IPS DF 6.9 (cell line): ENCODE results near the gene EXOC4.
"Not testable (repeated sequence)": the region's sequence is repeated elsewhere in the genome, so short reads cannot be mapped to it uniquely, and the experiment has no call there.

Experiments used
- DNase-seq: peaks from one replicate; pipeline ENCODE4 v3.0.0-alpha.2; 2013; ENCODE audit warnings: low read depth, low spot score
- H3K27ac ChIP-seq: one replicate; pipeline ENCODE4 v1.5.1; 2013; ENCODE audit warnings: low read length, control low read depth
- H3K27me3 ChIP-seq: 2 replicates; pipeline ENCODE4 v1.6.1; 2013; ENCODE audit warnings: mild to moderate bottlenecking, low read length; ENCODE audit not compliant: control insufficient read depth, insufficient read depth
- H3K36me3 ChIP-seq: 2 replicates; pipeline ENCODE4 v1.6.1; 2013; ENCODE audit warnings: low read length; ENCODE audit not compliant: control insufficient read depth, insufficient read depth
- H3K4me1 ChIP-seq: 2 replicates; pipeline ENCODE4 v1.6.1; 2013; ENCODE audit warnings: low read length; ENCODE audit not compliant: control insufficient read depth, insufficient read depth
- H3K4me3 ChIP-seq: 2 replicates; pipeline ENCODE4 v1.5.1; 2013; ENCODE audit warnings: mild to moderate bottlenecking, low read length
- H3K9me3 ChIP-seq: 2 replicates; pipeline ENCODE4 v1.6.1; 2013; ENCODE audit warnings: low read length, inconsistent platforms; ENCODE audit not compliant: control insufficient read depth, insufficient read depth
- WGBS: extraction: QIAGEN DNeasy Blood & Tissue Kit; methylation state at CpG from one replicate; pipeline ENCODE4 v1.1.7; 2013; ENCODE audit warnings: mixed read lengths, missing lambda C conversion rate; ENCODE audit not compliant: insufficient read length, insufficient coverage; 5-methylcytosine and 5-hydroxymethylcytosine counted together

Gene EXOC4

DNA sequence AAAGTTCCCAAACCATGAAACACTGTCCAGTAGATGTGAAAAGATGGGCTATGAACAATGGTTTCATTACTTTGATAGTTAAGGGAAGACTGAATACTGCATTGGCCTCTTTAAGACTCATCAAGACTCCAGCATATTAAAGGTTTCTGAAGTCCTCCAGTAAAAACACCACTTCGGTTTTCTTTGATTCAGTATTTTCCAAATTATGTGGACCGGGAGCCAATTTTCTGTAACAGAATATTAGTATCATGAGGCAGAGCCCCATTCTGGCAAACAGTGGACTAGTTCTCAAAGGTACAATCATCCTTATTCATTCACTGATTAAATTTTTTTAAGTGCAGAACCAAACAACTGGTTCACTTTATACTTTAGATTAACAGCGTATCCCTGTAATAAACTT, 633.2 kb downstream of the EXOC4 start:
- Histone ChIP-seq H3K27me3 (no peaks in the 10 kb centered on the region), H3K27ac (no peak overlapping the region), H3K4me1 (no peaks in the 10 kb centered on the region), H3K4me3 (no peak overlapping the region), H3K36me3 (no peaks in the 10 kb centered on the region), H3K9me3 (no peaks in the 10 kb centered on the region)
- WGBS: no CpG with 5 or more reads among the region's 3 CpGs
- DNase-seq: no peak

DNA sequence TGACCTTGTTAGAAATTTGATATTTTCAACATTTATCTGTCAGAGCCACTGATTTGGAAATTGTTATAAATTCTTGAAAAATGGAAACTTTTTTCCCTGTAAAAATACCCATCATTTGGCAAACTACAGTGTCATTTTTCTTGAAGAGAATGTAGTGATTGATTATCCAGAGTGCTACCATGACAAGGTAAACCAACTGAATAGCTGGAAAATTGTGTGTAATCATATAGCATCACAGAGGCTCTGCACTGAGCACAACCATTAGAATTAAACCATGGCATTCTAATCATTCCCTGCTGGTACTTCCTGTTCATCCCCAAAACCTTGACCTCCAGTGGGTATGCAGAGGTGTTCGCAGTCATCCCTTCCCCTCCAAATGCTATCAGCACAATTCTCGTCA, 633.9 kb downstream of the EXOC4 start:
- Histone ChIP-seq H3K27ac (no peak overlapping the region), H3K36me3 (no peaks in the 10 kb centered on the region), H3K4me3 (no peak overlapping the region), H3K9me3 (no peaks in the 10 kb centered on the region), H3K27me3 (no peaks in the 10 kb centered on the region), H3K4me1 (no peaks in the 10 kb centered on the region)
- no CpG with 5 or more reads among the region's 2 CpGs for WGBS
- DNase-seq: no peak

DNA sequence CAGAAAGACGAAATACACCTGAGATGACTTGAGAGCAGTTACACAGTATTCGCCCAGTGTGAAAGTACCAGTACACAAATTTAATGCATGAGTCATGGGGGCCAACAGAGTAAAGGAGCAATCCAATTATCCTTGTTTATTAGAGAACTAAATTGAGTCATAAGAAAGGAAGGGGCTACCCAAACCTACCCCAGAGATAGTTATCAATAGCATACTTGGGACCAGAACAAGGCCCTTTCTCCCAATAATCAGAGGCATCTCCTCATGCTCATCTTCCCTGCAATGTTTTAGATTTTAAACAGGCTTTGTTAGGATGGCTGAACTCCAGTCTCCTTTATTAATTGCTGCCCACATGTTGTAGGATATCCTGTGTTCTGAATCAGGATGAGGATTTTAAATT, 634.6 kb downstream of the EXOC4 start:
- Histone ChIP-seq H3K36me3 (no peaks in the 10 kb centered on the region), H3K27ac (no peak overlapping the region), H3K4me3 (no peak overlapping the region), H3K9me3 (no peaks in the 10 kb centered on the region), H3K4me1 (no peaks in the 10 kb centered on the region), H3K27me3 (no peaks in the 10 kb centered on the region)
- no CpG with 5 or more reads among the region's 2 CpGs for WGBS
- no peak for DNase-seq

DNA sequence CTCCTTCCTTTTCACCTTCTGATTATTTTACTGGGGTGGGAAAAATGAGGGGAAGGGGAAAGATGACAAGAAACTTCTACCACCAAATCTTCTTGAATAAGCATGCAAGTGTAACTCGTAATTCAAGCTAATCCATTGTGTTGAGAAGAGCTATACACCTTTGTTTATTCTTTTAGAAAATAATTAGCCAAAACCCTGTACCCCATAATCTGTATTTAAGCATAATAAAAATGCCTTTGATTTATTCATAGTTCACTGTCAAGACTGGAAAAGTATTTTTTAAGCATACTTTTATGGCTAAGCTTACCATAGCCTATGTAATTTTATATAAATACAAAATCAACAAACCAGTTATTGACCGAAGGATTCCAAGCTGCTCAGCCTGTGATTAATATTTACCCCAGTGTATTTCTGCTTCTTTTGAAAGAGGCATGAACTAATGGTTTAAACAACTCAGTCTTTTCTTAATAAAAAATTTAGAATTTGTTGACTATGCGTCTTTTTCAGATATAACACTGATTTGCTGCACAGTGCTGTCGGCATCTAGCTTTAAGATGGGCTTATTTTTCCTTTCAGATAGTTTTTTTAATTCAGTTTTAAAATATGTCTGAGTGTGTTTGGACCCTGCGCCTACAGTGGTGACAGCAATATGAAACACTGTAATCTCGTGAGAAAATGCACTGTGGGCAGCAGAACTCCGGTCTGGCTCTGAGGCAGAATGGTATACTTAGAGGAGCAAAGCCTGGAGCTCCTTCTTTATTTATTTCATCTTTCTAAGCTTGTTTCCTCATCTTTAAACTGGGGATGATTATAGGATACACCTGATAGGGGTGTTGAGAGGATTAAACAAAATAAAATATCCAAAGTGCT, 635.4 kb downstream of the EXOC4 start:
- WGBS: no CpG with 5 or more reads among the region's 7 CpGs
- Histone ChIP-seq H3K27ac (no peak overlapping the region), H3K36me3 (no peaks in the 10 kb centered on the region), H3K4me1 (no peaks in the 10 kb centered on the region), H3K4me3 (no peak overlapping the region), H3K27me3 (no peaks in the 10 kb centered on the region), H3K9me3 (no peaks in the 10 kb centered on the region)
- no peak for DNase-seq

DNA sequence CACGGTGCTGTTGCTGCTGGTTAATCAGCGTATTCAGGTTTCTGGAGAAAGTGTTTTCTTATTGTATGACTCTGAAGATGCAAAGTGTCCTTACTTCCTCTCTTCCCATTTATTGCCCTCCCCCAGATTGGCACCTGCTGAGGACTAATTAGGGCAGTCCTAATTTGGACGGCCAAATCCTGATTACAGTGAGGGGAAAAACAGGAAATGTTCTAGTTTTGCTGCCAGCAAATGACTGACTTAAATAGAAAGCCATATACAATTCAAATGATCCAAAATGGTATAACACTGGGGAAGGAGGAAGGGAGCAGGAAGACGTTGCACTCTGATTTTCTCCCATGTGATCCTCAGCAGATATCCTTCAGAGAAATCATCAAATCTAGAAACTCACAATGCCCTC, 651.9 kb downstream of the EXOC4 start:
- no peaks in the 10 kb centered on the region for H3K9me3 ChIP-seq
- DNase-seq: no peak
- no peaks in the 10 kb centered on the region for H3K36me3 ChIP-seq
- no peaks in the 10 kb centered on the region for H3K4me1 ChIP-seq
- H3K27me3 ChIP-seq: no peaks in the 10 kb centered on the region
- WGBS: no CpG with 5 or more reads among the region's 4 CpGs
- H3K4me3 ChIP-seq: no peak overlapping the region
- no peak overlapping the region for H3K27ac ChIP-seq

DNA sequence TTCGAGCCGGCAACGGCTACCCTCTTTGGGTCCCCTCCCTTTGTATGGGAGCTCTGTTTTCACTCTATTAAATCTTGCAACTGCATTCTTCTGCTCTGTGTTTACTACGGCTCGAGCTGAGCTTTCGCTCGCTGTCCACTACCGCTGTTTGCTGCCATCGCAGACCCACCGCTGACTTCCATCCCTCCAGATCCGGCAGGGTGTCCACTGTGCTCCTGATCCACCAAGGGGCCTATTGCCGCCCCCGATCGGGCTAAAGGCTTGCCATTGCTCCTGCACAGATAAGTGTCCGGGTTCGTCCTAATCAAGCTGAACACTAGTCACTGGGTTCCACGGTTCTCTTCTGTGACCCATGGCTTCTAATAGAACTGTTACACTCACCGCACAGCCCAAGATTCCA, 653.7 kb downstream of the EXOC4 start:
- not testable (repeated sequence) for DNase-seq, H3K4me1 ChIP-seq, H3K36me3 ChIP-seq, H3K27me3 ChIP-seq, H3K9me3 ChIP-seq, H3K4me3 ChIP-seq, H3K27ac ChIP-seq
- no CpG with 5 or more reads among the region's 18 CpGs for WGBS

DNA sequence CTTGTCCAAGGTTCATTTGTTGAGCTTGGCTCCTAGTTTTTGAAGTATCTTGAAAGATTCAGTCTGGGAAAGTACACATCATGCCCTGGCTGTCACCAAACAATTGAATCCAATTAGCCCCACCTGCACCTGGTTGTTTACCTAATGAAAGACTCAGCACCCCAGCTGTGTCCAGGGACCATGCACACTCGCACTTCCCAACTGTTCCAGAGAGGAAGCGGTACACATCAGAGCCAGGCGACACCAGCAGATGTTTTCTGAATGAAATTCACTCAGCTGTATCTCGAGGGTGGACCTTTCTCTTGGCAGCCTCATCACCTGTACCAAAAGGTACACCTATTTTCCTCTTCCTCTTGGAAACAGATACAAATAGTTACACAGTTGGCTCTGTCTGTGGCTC, 657.9 kb downstream of the EXOC4 start:
- no peak for DNase-seq
- Histone ChIP-seq H3K9me3 (no peaks in the 10 kb centered on the region), H3K4me3 (no peak overlapping the region), H3K36me3 (no peaks in the 10 kb centered on the region), H3K27me3 (no peaks in the 10 kb centered on the region), H3K27ac (no peak overlapping the region), H3K4me1 (no peaks in the 10 kb centered on the region)
- WGBS: no CpG with 5 or more reads among the region's 4 CpGs

DNA sequence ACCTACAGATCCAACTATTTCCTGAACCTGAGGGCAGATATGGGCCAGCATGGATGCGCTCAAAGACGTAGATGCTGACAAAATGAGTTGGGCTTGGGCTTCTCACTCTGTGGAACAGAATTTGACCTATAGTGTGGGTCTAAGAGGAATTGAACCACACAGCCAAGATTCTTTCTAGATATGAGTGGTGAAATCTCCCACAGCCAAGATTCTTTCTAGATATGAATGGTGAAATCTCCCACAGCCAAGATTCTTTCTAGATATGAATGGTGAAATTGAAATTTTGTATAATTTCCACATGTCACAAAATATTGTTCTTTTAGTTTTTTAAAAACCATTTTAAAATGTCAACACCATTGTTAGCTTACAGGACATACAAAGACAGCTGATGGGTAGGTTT, 658.8 kb downstream of the EXOC4 start:
- WGBS: no CpG with 5 or more reads among the region's 2 CpGs
- no peak for DNase-seq

DNA sequence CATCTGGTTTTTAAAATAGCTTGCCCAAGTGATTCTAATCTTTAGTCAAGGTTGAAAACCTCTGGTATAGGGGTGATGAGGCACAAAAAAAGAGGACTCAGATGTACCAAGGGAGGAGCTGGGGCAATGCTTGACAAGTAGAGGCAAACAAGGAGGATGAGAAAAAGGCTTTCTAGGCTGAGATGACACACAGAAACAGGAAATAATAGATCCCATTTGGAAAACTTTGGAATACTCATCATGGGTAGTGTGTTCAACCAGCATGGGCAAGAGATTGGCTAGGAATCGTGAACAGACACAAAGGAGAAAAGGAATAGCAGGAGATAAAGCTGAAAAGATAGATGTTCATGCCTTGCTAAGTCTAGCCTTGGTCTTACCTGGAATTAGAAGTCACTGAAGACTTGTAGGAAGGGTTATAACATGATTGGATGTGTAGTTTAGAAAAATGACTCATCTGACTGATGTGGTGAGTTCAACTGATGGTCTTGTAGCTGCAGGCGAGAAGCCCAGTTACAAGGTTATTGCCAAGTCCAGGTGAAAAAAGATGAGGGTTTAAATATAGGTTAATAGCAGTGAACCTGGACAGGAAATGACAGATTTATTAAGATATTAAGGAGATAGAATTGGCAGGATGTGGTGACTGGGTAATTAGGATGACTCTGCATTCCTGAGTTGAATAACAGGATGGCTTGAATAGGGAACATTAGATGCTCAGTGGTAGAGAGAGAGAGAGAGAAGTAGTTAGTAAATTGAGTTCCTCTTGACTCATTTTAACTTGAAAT, 660.2 kb downstream of the EXOC4 start:
- no peak overlapping the region for H3K4me3 ChIP-seq
- no peaks in the 10 kb centered on the region for H3K4me1 ChIP-seq
- WGBS: no CpG with 5 or more reads among the region's 2 CpGs
- no peaks in the 10 kb centered on the region for H3K36me3 ChIP-seq
- H3K27ac ChIP-seq: no peak overlapping the region
- no peaks in the 10 kb centered on the region for H3K27me3 ChIP-seq
- no peak for DNase-seq
- no peaks in the 10 kb centered on the region for H3K9me3 ChIP-seq

More for the DNA sequence above, 658.8 kb downstream of the EXOC4 start:
- Histone ChIP-seq H3K27ac (no peak overlapping the region), H3K27me3 (no peaks in the 10 kb centered on the region), H3K4me3 (no peak overlapping the region), H3K9me3 (no peaks in the 10 kb centered on the region), H3K4me1 (no peaks in the 10 kb centered on the region), H3K36me3 (no peaks in the 10 kb centered on the region)

DNA sequence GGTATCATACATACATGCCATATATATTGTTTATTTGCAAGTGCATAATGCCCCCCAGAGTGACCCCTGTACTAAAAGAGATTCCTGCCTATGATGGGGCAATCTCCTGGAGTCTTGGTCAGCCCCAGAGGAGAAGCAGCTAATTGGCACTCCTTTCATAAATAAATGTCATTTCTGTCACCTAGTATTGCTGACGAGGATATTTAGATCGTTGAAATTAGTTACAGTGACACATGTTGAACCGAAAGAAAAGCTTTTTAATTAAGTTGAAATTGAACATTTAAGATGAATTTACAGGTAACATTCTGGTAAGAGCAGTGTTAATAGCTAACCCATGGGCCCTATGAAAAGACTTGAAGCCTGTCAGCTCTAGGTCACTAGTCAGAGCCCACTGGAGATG, 663.7 kb downstream of the EXOC4 start:
- no peak overlapping the region for H3K27ac ChIP-seq
- H3K4me1 ChIP-seq: no peaks in the 10 kb centered on the region
- WGBS: no CpG with 5 or more reads among the region's 3 CpGs
- no peaks in the 10 kb centered on the region for H3K27me3 ChIP-seq
- no peaks in the 10 kb centered on the region for H3K9me3 ChIP-seq
- no peak for DNase-seq
- no peaks in the 10 kb centered on the region for H3K36me3 ChIP-seq
- H3K4me3 ChIP-seq: no peak overlapping the region
